Keratinocyte (primary cell): Measurements from ENCODE around the gene RAB11FIP3. TPM values are rescaled to one million over a fixed set of nuclear protein-coding genes. Genes with fewer than 3 reads are reported as not detected.
"Not testable (repeated sequence)": the region's sequence is repeated elsewhere in the genome, so short reads cannot be mapped to it uniquely, and the experiment has no call there.

ENCODE experiments used
- DNase-seq: peaks from one replicate; pipeline ENCODE4 v3.0.0-alpha.2; 2011; ENCODE audit warnings: low read depth, missing footprints, low spot score
- FAIRE-seq: peaks from 2 replicates; lab custom pipeline; 2011; peaks lifted over from hg19 to GRCh38; lab: Jason Lieb, UNC
- H2AFZ ChIP-seq: 2 replicates; pipeline ENCODE4 v1.6.0; 2012; ENCODE audit warnings: low read length, control low read depth, inconsistent platforms; ENCODE audit not compliant: control insufficient read depth
- H3K27ac ChIP-seq: 2 replicates; pipeline ENCODE4 v1.5.1; 2011; ENCODE audit warnings: low read length; ENCODE audit not compliant: control insufficient read depth, insufficient read depth
- H3K27me3 ChIP-seq: 3 replicates; pipeline ENCODE4 v1.6.0; 2011; ENCODE audit warnings: low read length; ENCODE audit not compliant: control insufficient read depth, insufficient read depth; ENCODE audit errors: extremely low read depth
- H3K36me3 ChIP-seq, 2 experiments: 2 replicates in 1 of 2; 3 replicates in 1 of 2; pipeline ENCODE4 v1.5.1; 2011; ENCODE audit warnings: low read length in 2 of 2, mild to moderate bottlenecking in 1 of 2; ENCODE audit not compliant: control insufficient read depth in 2 of 2, insufficient read depth in 2 of 2; ENCODE audit errors: extremely low read depth in 1 of 2
- H3K4me1 ChIP-seq: 3 replicates; pipeline ENCODE4 v1.5.1; 2011; ENCODE audit warnings: low read length; ENCODE audit not compliant: control insufficient read depth, insufficient read depth; ENCODE audit errors: extremely low read depth
- H3K4me2 ChIP-seq: 3 replicates; pipeline ENCODE4 v1.6.0; 2011; ENCODE audit warnings: low read depth, low read length; ENCODE audit not compliant: control insufficient read depth, insufficient read depth; ENCODE audit errors: extremely low read depth
- H3K4me3 ChIP-seq, 3 experiments: fragments of 200-600 bp in 1 of 3; sonication (generic) in 1 of 3; 2 replicates in 2 of 3; 3 replicates in 1 of 3; pipeline ENCODE4 v1.5.1; 2011 to 2016; ENCODE audit warnings: low read length in 3 of 3, mild to moderate bottlenecking in 3 of 3, control low read depth in 2 of 3, inconsistent platforms in 1 of 3, low read depth in 1 of 3, mixed read lengths in 1 of 3, mixed run types in 1 of 3, moderate library complexity in 1 of 3; ENCODE audit not compliant: control insufficient read depth in 2 of 3, insufficient read depth in 2 of 3; ENCODE audit errors: extremely low read depth in 1 of 3
- H3K79me2 ChIP-seq: 2 replicates; pipeline ENCODE4 v1.6.0; 2012; ENCODE audit warnings: low read length; ENCODE audit not compliant: control insufficient read depth, insufficient read depth
- H3K9ac ChIP-seq: 3 replicates; pipeline ENCODE4 v1.6.0; 2011; ENCODE audit warnings: low read length; ENCODE audit not compliant: control insufficient read depth, insufficient read depth; ENCODE audit errors: extremely low read depth
- H3K9me1 ChIP-seq: 3 replicates; pipeline ENCODE4 v1.6.0; 2011; ENCODE audit warnings: low read length; ENCODE audit not compliant: control insufficient read depth, insufficient read depth; ENCODE audit errors: extremely low read depth
- H3K9me3 ChIP-seq: 2 replicates; pipeline ENCODE4 v1.5.1; 2012; ENCODE audit warnings: low read depth, low read length; ENCODE audit not compliant: control insufficient read depth
- H4K20me1 ChIP-seq: 3 replicates; pipeline ENCODE4 v1.6.0; 2011; ENCODE audit warnings: low read length; ENCODE audit not compliant: control insufficient read depth, insufficient read depth; ENCODE audit errors: extremely low read depth
- CTCF ChIP-seq, 3 experiments: IDR thresholded peaks in 1 of 3; conservative IDR thresholded peaks in 1 of 3; optimal IDR thresholded peaks in 1 of 3; 2 replicates in 2 of 3; 3 replicates in 1 of 3; pipeline versions ENCODE3 to v1.5.1; 2011; ENCODE audit warnings: low read length in 3 of 3, mild to moderate bottlenecking in 3 of 3, moderate library complexity in 2 of 3, control low read depth in 1 of 3, inconsistent platforms in 1 of 3; ENCODE audit not compliant: insufficient read depth in 2 of 3; ENCODE audit errors: extremely low read depth in 1 of 3
- EZH2 ChIP-seq: IDR thresholded peaks from one replicate; pipeline ENCODE4 v1.6.1; 2012; ENCODE audit warnings: inconsistent platforms, mild to moderate bottlenecking, low read length, moderate library complexity
- dilution Hi-C: fragments of 300-500 bp; cut with MboI; formaldehyde crosslinking; loops from one replicate; pipeline ENCODE4 v1.7.0; 2020; ENCODE audit warnings: low sequenced_read_pairs; ENCODE audit not compliant: extremely low pct_ligation_motif_present
- polyA plus RNA-seq, 5 experiments: library from polyadenylated mRNA; depleted of rRNA in 3 of 5; stranded (reverse) in 3 of 5; stranded (forward) in 1 of 5; unstranded in 1 of 5; fragments of >200 nt; gene quantifications; 1 replicate in 1 of 5; 2 replicates in 3 of 5; 3 replicates in 1 of 5; pipeline versions ENCODE4 v1.2.1 to v1.2.3, GENCODE V29; 2011 to 2012; ENCODE audit warnings: missing spikeins in 2 of 5, low read depth in 1 of 5, low replicate concordance in 1 of 5

The RAB11FIP3 gene
- polyA plus RNA-seq, 1 donor (not counting 4 experiments of a cell fraction or from before 2014, with no cell fraction given) = 6.4 TPM

GRCh38 chr16:422179-422578 lies 3.3 kb upstream of the RAB11FIP3 start:
- H3K9ac ChIP-seq, H3K4me3 ChIP-seq, H3K36me3 ChIP-seq, DNase-seq, H3K9me3 ChIP-seq, FAIRE-seq, H3K9me1 ChIP-seq, H4K20me1 ChIP-seq, H3K4me2 ChIP-seq, H2AFZ ChIP-seq, H3K27ac ChIP-seq, dilution Hi-C loops, H3K27me3 ChIP-seq: not testable (repeated sequence)
- peaks cover 10% of the 10 kb centered on the region for H3K79me2 ChIP-seq
- peaks cover 27% of the 10 kb centered on the region for H3K4me1 ChIP-seq

- dilution Hi-C loops = no loop called here
- Histone ChIP-seq H3K9me3 (no peaks in the 10 kb centered on the region), H3K4me3 (peak overlapping the region; percentile 11 to 58 (median 21)), H3K79me2 (peaks cover 25% of the 10 kb centered on the region), H3K9ac (peak overlapping the region; percentile 63), H3K27me3 (no peaks in the 10 kb centered on the region), H3K9me1 (peaks cover 5% of the 10 kb centered on the region), H3K27ac (peak overlapping the region; percentile 71), H3K4me2 (peak overlapping the region; percentile 82), H2AFZ (peak overlapping the region; percentile 76), H3K4me1 (peaks cover 32% of the 10 kb centered on the region), H3K36me3 (peaks cover 0 to 3% of the 10 kb centered on the region in 2 experiments), H4K20me1 (peaks cover 6% of the 10 kb centered on the region)
- FAIRE-seq = peak; percentile 93
- peak; percentile 86 for DNase-seq
- no peak for TF ChIP-seq CTCF (optimal IDR thresholded peaks at IDR 0.05 in 1 of 3, IDR thresholded peaks at IDR 0.05 in 1 of 3, conservative IDR thresholded peaks at IDR 0.05 in 1 of 3; ENCODE audit: extremely low read depth in 1 of 3, insufficient read depth in 2 of 3, low read length in 3 of 3)
- TF ChIP-seq EZH2 = no peak
Measured at GRCh38 chr16:424033-424622, 1.3 kb upstream of the RAB11FIP3 start.
